ENCODE data around the gene OTOS. TPM values are rescaled to one million over a fixed set of nuclear protein-coding genes. Genes with fewer than 3 reads are reported as not detected.

OTOS gene
- total and polyA plus RNA-seq, 9 of the 15 experiments (the other 6 are each of a cell fraction or from before 2014, with no cell fraction given) = not detected

DNA sequence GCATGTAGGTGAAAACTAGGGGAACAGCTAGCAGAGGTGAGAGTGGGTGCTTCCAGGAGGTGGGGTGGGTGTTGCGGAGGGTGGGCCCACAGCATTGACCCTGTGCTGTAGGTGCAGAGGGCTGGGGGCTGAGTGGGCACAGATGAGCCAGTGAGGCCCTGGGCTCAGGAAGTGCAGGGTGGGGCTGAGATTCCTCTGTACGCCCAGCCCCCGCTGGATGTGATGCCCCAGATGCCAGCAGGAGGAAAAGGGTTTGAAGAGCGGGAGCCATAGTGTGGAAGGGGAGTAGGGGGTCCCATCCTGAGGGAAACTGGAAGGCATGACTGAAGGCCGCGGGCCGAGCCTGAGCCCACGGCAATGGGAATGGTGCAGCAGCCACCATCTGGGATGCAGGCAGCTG is 14.1 kb upstream of the OTOS start (continued):
- TF ChIP-seq, protein P1, sequence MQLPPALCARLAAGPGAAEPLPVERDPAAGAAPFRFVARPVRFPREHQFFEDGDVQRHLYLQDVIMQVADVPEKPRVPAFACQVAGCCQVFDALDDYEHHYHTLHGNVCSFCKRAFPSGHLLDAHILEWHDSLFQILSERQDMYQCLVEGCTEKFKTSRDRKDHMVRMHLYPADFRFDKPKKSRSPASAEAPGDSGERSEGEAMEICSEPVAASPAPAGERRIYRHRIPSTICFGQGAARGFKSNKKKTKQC (CRISPR knock-in tag; IDR thresholded peaks at IDR 0.05) = no peak
- no peak for TF ChIP-seq GATAD2A (IDR thresholded peaks at IDR 0.05)
- no peak for TF ChIP-seq NCOR1 (IDR thresholded peaks at IDR 0.05)
- TF ChIP-seq NFATC3 (IDR thresholded peaks at IDR 0.05) = no peak
- TF ChIP-seq, protein P2, sequence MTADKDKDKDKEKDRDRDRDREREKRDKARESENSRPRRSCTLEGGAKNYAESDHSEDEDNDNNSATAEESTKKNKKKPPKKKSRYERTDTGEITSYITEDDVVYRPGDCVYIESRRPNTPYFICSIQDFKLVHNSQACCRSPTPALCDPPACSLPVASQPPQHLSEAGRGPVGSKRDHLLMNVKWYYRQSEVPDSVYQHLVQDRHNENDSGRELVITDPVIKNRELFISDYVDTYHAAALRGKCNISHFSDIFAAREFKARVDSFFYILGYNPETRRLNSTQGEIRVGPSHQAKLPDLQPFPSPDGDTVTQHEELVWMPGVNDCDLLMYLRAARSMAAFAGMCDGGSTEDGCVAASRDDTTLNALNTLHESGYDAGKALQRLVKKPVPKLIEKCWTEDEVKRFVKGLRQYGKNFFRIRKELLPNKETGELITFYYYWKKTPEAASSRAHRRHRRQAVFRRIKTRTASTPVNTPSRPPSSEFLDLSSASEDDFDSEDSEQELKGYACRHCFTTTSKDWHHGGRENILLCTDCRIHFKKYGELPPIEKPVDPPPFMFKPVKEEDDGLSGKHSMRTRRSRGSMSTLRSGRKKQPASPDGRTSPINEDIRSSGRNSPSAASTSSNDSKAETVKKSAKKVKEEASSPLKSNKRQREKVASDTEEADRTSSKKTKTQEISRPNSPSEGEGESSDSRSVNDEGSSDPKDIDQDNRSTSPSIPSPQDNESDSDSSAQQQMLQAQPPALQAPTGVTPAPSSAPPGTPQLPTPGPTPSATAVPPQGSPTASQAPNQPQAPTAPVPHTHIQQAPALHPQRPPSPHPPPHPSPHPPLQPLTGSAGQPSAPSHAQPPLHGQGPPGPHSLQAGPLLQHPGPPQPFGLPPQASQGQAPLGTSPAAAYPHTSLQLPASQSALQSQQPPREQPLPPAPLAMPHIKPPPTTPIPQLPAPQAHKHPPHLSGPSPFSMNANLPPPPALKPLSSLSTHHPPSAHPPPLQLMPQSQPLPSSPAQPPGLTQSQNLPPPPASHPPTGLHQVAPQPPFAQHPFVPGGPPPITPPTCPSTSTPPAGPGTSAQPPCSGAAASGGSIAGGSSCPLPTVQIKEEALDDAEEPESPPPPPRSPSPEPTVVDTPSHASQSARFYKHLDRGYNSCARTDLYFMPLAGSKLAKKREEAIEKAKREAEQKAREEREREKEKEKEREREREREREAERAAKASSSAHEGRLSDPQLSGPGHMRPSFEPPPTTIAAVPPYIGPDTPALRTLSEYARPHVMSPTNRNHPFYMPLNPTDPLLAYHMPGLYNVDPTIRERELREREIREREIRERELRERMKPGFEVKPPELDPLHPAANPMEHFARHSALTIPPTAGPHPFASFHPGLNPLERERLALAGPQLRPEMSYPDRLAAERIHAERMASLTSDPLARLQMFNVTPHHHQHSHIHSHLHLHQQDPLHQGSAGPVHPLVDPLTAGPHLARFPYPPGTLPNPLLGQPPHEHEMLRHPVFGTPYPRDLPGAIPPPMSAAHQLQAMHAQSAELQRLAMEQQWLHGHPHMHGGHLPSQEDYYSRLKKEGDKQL (CRISPR knock-in tag; IDR thresholded peaks at IDR 0.05; ENCODE audit: borderline replicate concordance) = no peak
- no peak for TF ChIP-seq POLR3A (IDR thresholded peaks at IDR 0.05; ENCODE audit: borderline replicate concordance, extremely low read depth, insufficient read depth, insufficient read length)
- no peak for TF ChIP-seq ZNF165 (CRISPR knock-in tag; IDR thresholded peaks at IDR 0.05; ENCODE audit: borderline replicate concordance)
- TF ChIP-seq ZNF263 (CRISPR knock-in tag; IDR thresholded peaks at IDR 0.05; ENCODE audit: borderline replicate concordance) = no peak
- no peak for TF ChIP-seq NEUROD1 (IDR thresholded peaks at IDR 0.05; ENCODE audit: borderline replicate concordance, low read depth, low read length, partially characterized antibody)
